Fibroblast of gingiva (primary cell): Measurements from ENCODE around the gene RAB3GAP2.
"Not testable (repeated sequence)": the region's sequence is repeated elsewhere in the genome, so short reads cannot be mapped to it uniquely, and the experiment has no call there.

Experiments used
- DNase-seq: peaks from one replicate; pipeline ENCODE4 v3.0.0-alpha.2; 2011; ENCODE audit warnings: low read depth

The RAB3GAP2 gene

GRCh38 chr1:220135755-220136154, 136.5 kb downstream of the RAB3GAP2 start:
- no peak for DNase-seq

- DNase-seq = no peak
These were observed 142.6 kb downstream of the RAB3GAP2 start for GRCh38 chr1:220129479-220130210.

GRCh38 chr1:220127076-220127475, 145.2 kb downstream of the RAB3GAP2 start:
- no peak for DNase-seq

GRCh38 chr1:220124542-220124941, 147.7 kb downstream of the RAB3GAP2 start:
- peak; percentile 4 for DNase-seq

DNA sequence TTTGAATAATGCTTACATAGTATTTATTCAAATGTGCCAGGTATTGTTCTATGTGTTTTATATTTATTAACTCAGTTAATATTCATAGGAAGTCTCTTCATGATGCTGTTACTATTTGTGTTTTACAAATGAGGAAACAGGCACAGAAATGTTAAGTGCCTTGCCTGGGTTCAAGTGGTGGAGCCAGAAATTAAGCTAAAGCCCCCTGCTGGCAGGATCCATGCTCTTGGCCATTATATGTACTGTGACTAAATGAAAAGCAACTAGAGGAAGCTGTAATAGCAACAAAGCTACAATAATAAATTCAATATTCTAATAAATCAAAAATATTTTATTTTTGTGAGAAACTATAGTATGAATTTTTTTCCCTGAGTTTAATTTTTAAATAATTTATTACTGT, 148.4 kb downstream of the RAB3GAP2 start:
- DNase-seq = no peak

- DNase-seq = no peak
These were observed 149.2 kb downstream of the RAB3GAP2 start for GRCh38 chr1:220123066-220123465.

- no peak for DNase-seq
These were observed 150.3 kb downstream of the RAB3GAP2 start for GRCh38 chr1:220121791-220122530.

DNA sequence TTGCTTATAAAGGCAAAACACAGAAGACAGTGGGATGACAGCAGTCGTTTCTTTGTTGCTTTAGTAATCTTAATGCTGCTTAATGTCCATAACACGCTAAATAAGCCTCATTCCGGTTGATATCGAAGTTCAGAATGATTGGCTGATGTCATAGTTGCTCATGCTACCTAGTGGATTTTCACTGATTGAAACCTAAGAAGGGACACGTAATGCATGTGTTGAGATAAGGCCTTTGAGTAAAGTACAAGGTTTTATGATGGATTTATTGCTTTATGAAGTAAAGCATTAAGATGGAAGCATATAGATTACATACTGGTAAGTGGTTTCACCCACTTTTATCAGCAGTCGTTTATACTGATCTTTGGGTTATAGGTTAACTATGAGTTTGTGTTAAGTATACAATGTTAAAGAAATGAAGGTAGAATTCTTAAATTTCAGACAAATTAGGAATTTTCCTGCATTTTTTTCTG, 153.2 kb downstream of the RAB3GAP2 start:
- DNase-seq = no peak

DNA sequence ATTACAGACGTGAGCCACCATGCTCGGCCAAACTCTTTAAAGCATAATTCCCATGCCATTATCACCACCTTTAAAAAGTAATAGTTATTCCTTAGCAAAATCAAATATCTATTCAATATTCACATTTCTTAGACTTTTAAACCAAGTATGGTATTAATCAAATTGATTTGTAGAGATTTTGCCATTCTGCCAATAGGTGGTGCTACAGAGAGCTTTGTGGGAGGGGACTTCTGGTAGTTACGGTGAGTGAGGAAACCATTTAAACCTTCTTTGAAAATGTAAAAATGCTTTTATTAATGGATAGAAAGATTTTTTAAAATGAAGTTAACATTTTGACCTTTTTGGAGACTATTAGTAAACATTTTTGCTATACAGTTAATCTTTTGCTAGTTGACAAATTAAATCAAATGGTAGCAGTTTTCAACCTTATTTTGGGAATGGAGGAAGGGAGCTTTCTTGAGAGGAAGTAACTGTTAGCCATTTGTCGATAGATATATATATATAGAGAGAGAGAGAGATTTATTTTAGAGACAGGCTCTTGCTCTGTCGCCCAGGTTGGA, 159.0 kb downstream of the RAB3GAP2 start:
- DNase-seq = peak; percentile 15

DNA sequence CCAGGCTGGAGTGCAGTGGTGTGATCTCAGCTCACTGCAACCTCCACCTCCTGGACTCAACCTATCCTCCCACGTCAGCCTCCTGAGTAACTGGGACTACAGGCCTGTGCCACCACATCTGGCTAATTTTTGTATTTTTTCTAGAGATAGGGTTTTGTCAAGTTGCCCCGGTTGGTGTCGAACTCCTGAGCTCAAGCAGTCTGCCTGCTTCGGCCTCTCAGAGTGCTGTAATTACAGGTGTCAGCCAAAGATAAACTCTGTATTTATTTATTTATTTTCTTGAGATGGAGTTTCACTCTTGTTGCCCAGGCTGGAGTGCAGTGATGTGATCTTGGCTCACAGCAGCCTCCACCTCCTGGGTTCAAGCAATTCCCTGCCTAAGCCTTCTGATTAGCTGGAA, 159.7 kb downstream of the RAB3GAP2 start:
- not testable (repeated sequence) for DNase-seq

GRCh38 chr1:220110473-220110872, 161.8 kb downstream of the RAB3GAP2 start:
- not testable (repeated sequence) for DNase-seq

GRCh38 chr1:220099826-220100225, 172.4 kb downstream of the RAB3GAP2 start:
- DNase-seq = no peak
